ENCODE measurements around the gene SLC35A3.

SLC35A3 gene

DNA sequence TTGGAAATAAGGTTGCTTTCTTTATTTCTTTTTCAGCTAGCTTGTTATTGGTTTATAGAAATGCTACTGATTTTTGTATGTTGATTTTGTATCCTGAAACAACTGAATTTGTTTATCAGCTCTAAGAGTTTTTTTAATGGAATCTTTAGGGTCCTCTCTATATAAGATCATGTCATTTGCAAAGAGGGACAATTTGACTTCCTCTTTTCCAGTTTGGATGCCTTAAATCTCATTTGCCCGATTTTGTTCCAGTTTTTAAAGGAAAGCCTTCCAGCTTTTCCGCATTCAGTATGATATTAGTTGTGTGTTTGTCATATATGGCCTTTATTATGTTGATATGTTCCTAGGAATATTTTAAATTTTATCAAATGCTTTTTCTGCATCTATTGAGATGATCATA is 31.7 kb downstream of the SLC35A3 start:
- Mint-ChIP-seq H3K9me3 (peaks cover 15% of the 10 kb centered on the region), H3K36me3 (ENCODE audit: low read depth) (peaks cover 31% of the 10 kb centered on the region), H3K4me1 (peaks cover 4% of the 10 kb centered on the region), H3K4me3 (no peak overlapping the region), H3K27ac (no peak overlapping the region), H3K27me3 (ENCODE audit: low read depth, poor library complexity) (no peaks in the 10 kb centered on the region)
- TF ChIP-seq, protein P1, sequence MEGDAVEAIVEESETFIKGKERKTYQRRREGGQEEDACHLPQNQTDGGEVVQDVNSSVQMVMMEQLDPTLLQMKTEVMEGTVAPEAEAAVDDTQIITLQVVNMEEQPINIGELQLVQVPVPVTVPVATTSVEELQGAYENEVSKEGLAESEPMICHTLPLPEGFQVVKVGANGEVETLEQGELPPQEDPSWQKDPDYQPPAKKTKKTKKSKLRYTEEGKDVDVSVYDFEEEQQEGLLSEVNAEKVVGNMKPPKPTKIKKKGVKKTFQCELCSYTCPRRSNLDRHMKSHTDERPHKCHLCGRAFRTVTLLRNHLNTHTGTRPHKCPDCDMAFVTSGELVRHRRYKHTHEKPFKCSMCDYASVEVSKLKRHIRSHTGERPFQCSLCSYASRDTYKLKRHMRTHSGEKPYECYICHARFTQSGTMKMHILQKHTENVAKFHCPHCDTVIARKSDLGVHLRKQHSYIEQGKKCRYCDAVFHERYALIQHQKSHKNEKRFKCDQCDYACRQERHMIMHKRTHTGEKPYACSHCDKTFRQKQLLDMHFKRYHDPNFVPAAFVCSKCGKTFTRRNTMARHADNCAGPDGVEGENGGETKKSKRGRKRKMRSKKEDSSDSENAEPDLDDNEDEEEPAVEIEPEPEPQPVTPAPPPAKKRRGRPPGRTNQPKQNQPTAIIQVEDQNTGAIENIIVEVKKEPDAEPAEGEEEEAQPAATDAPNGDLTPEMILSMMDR (IDR thresholded peaks at IDR 0.05), result no peak
- DNase-seq, result no peak

DNA sequence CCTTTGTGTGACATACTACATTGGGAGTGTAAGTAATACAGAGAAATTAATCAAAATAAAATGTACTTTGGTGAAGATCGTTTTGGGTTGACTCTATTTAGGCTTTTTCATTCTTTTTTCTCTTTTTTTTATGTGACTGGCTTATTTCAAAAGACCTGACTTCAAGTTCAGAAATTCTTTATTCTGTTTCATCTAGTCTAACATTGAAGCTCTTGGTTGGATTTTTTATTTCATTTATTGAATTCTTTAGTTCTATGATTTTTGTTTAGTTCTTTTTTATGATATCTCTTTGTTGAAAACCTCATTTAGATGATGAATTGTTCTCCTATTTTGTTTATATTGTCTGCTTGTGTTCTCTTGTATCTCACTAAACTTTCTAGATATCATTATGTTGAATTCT is 35.6 kb downstream of the SLC35A3 start:
- DNase-seq, result no peak
- Mint-ChIP-seq H3K27ac (no peak overlapping the region), H3K9me3 (peaks cover 15% of the 10 kb centered on the region), H3K36me3 (ENCODE audit: low read depth) (peaks cover 23% of the 10 kb centered on the region), H3K27me3 (ENCODE audit: low read depth, poor library complexity) (no peaks in the 10 kb centered on the region), H3K4me1 (peaks cover 4% of the 10 kb centered on the region), H3K4me3 (no peak overlapping the region)
- TF ChIP-seq, protein P1 (IDR thresholded peaks at IDR 0.05), result no peak

- H3K9me3 Mint-ChIP-seq, result peaks cover 15% of the 10 kb centered on the region
Observed at GRCh38 chr1:100006688-100007087, 36.9 kb downstream of the SLC35A3 start.

GRCh38 chr1:100009458-100009857 is 39.7 kb downstream of the SLC35A3 start:
- peaks cover 15% of the 10 kb centered on the region for H3K9me3 Mint-ChIP-seq
- peaks cover 17% of the 10 kb centered on the region for H3K36me3 Mint-ChIP-seq (ENCODE audit: low read depth)
- no peak overlapping the region for H3K4me3 Mint-ChIP-seq
- DNase-seq, result no peak
- TF ChIP-seq, protein P1 (IDR thresholded peaks at IDR 0.05), result no peak
- no peaks in the 10 kb centered on the region for H3K4me1 Mint-ChIP-seq
- H3K27me3 Mint-ChIP-seq (ENCODE audit: low read depth, poor library complexity), result no peaks in the 10 kb centered on the region
- peak overlapping the region; percentile 0 for H3K27ac Mint-ChIP-seq

More at GRCh38 chr1:100006688-100007087, 36.9 kb downstream of the SLC35A3 start:
- DNase-seq, result no peak
- Mint-ChIP-seq H3K4me1 (peaks cover 4% of the 10 kb centered on the region), H3K27ac (no peak overlapping the region), H3K27me3 (ENCODE audit: low read depth, poor library complexity) (no peaks in the 10 kb centered on the region), H3K4me3 (no peak overlapping the region), H3K36me3 (ENCODE audit: low read depth) (peaks cover 23% of the 10 kb centered on the region)
- TF ChIP-seq, protein P1 (IDR thresholded peaks at IDR 0.05), result no peak

GRCh38 chr1:100010804-100011203 is 41.0 kb downstream of the SLC35A3 start:
- TF ChIP-seq, protein P1 (IDR thresholded peaks at IDR 0.05), result no peak
- Mint-ChIP-seq H3K27me3 (ENCODE audit: low read depth, poor library complexity) (no peaks in the 10 kb centered on the region), H3K4me3 (no peak overlapping the region), H3K36me3 (ENCODE audit: low read depth) (peaks cover 15% of the 10 kb centered on the region), H3K9me3 (peaks cover 3% of the 10 kb centered on the region), H3K27ac (no peak overlapping the region), H3K4me1 (no peaks in the 10 kb centered on the region)
- no peak for DNase-seq

DNA sequence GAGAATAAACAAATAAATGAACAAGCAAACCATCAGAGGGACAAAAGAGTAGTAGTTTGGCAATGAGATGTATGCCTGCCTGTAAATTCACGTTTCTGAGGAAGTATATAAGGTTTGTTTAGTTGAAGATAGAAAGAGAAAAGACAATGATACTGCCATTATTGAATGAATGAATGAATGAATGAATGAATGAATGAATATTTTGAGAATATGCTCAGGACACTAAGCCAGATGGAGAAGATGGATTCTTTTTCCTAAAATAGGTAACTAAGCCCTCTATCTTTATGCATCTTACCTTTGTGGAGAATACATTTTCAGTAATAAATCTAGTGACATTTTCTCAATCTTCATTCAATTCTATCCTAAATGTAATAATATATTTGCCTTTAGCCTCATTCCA is 49.4 kb downstream of the SLC35A3 start:
- no peaks in the 10 kb centered on the region for H3K9me3 Mint-ChIP-seq
- peaks cover 14% of the 10 kb centered on the region for H3K36me3 Mint-ChIP-seq (ENCODE audit: low read depth)
- DNase-seq, result no peak
- H3K27ac Mint-ChIP-seq, result no peak overlapping the region
- no peaks in the 10 kb centered on the region for H3K27me3 Mint-ChIP-seq (ENCODE audit: low read depth, poor library complexity)
- no peaks in the 10 kb centered on the region for H3K4me1 Mint-ChIP-seq
- no peak overlapping the region for H3K4me3 Mint-ChIP-seq
- TF ChIP-seq, protein P1 (IDR thresholded peaks at IDR 0.05), result no peak
